ENCODE measurements around the gene TBC1D9. TPM values are rescaled to one million over a fixed set of nuclear protein-coding genes. Genes with fewer than 3 reads are reported as not detected.

The TBC1D9 gene
- total RNA-seq, 1 experiment from 2014 or later = 12.5 TPM

- Histone ChIP-seq H3K9me3 (no peaks in the 10 kb centered on the region), H3K4me1 (no peaks in the 10 kb centered on the region), H3K27me3 (replicated peaks; ENCODE audit: control insufficient read depth, insufficient read depth, low read length) (no peaks in the 10 kb centered on the region), H3K36me3 (ENCODE audit: control insufficient read depth, insufficient read depth, low read length) (no peaks in the 10 kb centered on the region), H3K4me3 (ENCODE audit: low read depth, low read length) (no peak overlapping the region)
- Mint-ChIP-seq H3K36me3 (ENCODE audit: insufficient read depth, unreplicated experiment) (no peaks in the 10 kb centered on the region), H3K27ac (ENCODE audit: unreplicated experiment) (no peak overlapping the region), H3K27me3 (ENCODE audit: insufficient read depth, unreplicated experiment) (no peaks in the 10 kb centered on the region), H3K4me3 (ENCODE audit: unreplicated experiment) (no peak overlapping the region), H3K9me3 (ENCODE audit: unreplicated experiment) (no peaks in the 10 kb centered on the region), H3K4me1 (ENCODE audit: low read depth, unreplicated experiment) (no peaks in the 10 kb centered on the region)
- ChIA-PET CTCF (no interaction called here), POLR2A (no interaction called here)
- no TSS peak for BruUV-seq (replicated peaks)
- intact Hi-C loops (cut with micrococcal nuclease; ENCODE audit: unreplicated experiment) = no loop called here
- DNase-seq = no peak
- TF ChIP-seq CTCF (IDR thresholded peaks at IDR 0.05; ENCODE audit: insufficient read depth in 1 of 2, low read depth in 1 of 2, low read length in 1 of 2, severe bottlenecking in 1 of 2, unreplicated experiment in 1 of 2) = no peak
Measured at GRCh38 chr4:140781596-140781995, 25.4 kb upstream of the TBC1D9 start.

- CTCF ChIA-PET = no interaction called here
- Mint-ChIP-seq H3K27me3 (ENCODE audit: insufficient read depth, unreplicated experiment) (no peaks in the 10 kb centered on the region), H3K36me3 (ENCODE audit: insufficient read depth, unreplicated experiment) (no peaks in the 10 kb centered on the region), H3K4me1 (ENCODE audit: low read depth, unreplicated experiment) (no peaks in the 10 kb centered on the region), H3K4me3 (ENCODE audit: unreplicated experiment) (no peak overlapping the region), H3K9me3 (ENCODE audit: unreplicated experiment) (no peaks in the 10 kb centered on the region), H3K27ac (ENCODE audit: unreplicated experiment) (no peak overlapping the region)
- Histone ChIP-seq H3K4me1 (no peaks in the 10 kb centered on the region), H3K36me3 (ENCODE audit: control insufficient read depth, insufficient read depth, low read length) (no peaks in the 10 kb centered on the region), H3K27me3 (replicated peaks; ENCODE audit: control insufficient read depth, insufficient read depth, low read length) (no peaks in the 10 kb centered on the region), H3K4me3 (ENCODE audit: low read depth, low read length) (no peak overlapping the region), H3K9me3 (no peaks in the 10 kb centered on the region)
- TF ChIP-seq CTCF (IDR thresholded peaks at IDR 0.05; ENCODE audit: insufficient read depth in 1 of 2, low read depth in 1 of 2, low read length in 1 of 2, severe bottlenecking in 1 of 2, unreplicated experiment in 1 of 2) = no peak
- POLR2A ChIA-PET = no interaction called here
- intact Hi-C loops (cut with micrococcal nuclease; ENCODE audit: unreplicated experiment) = no loop called here
- DNase-seq = no peak
- no TSS peak for BruUV-seq (replicated peaks)
Measured at GRCh38 chr4:140777894-140778293, 21.7 kb upstream of the TBC1D9 start.

- Histone ChIP-seq H3K4me3 (ENCODE audit: low read depth, low read length) (no peak overlapping the region), H3K9me3 (no peaks in the 10 kb centered on the region), H3K4me1 (no peaks in the 10 kb centered on the region), H3K27me3 (replicated peaks; ENCODE audit: control insufficient read depth, insufficient read depth, low read length) (no peaks in the 10 kb centered on the region), H3K36me3 (ENCODE audit: control insufficient read depth, insufficient read depth, low read length) (no peaks in the 10 kb centered on the region)
- Mint-ChIP-seq H3K36me3 (ENCODE audit: insufficient read depth, unreplicated experiment) (no peaks in the 10 kb centered on the region), H3K9me3 (ENCODE audit: unreplicated experiment) (no peaks in the 10 kb centered on the region), H3K27ac (ENCODE audit: unreplicated experiment) (no peak overlapping the region), H3K4me3 (ENCODE audit: unreplicated experiment) (no peak overlapping the region), H3K4me1 (ENCODE audit: low read depth, unreplicated experiment) (no peaks in the 10 kb centered on the region), H3K27me3 (ENCODE audit: insufficient read depth, unreplicated experiment) (no peaks in the 10 kb centered on the region)
- ChIA-PET POLR2A (no interaction called here), CTCF (no interaction called here)
- no TSS peak for BruUV-seq (replicated peaks)
- DNase-seq = no peak
- TF ChIP-seq CTCF (IDR thresholded peaks at IDR 0.05; ENCODE audit: insufficient read depth in 1 of 2, low read depth in 1 of 2, low read length in 1 of 2, severe bottlenecking in 1 of 2, unreplicated experiment in 1 of 2) = no peak
- intact Hi-C loops (cut with micrococcal nuclease; ENCODE audit: unreplicated experiment) = no loop called here
Measured at GRCh38 chr4:140777386-140777785, 21.2 kb upstream of the TBC1D9 start.

All from Caco-2 (cell line).